ENCODE data around the gene SMCHD1.

The SMCHD1 gene

DNA sequence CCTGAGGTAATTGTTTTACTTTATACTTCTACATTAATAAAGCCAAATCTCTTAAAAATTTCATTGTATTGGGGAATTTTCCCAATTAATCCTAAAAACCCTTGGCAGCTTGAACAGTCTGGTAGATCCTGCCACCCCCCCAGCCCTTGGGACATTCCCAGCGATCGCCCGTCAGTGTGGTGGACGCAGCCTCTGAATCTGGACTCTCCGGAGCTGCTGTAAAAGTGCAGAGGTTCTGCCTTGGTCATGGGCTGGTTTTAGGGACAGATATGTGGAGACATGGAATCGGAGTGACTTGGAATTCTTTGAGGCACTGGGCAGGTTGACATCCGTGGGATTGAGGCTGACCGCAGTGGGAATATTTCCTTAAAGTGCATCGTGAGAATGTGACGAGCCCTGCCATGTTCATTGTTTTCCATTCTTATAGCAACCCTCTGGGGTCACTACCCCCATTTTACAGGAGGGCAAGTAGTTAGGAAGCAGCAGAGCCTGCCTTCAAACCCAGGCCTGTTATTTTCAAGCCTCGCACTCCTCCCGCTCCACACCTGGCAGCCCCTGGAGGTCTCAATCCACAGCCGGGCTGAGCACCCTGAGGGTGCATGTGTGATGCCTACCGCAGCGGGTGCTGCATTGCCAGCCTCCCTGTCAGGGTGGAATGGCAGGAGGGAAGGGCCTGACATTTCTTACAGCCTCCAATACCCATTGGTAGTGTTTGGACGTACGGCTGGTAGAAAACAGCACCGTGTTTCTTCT lies 197.8 kb downstream of the SMCHD1 start:
- no peak for DNase-seq (ENCODE audit: low read depth)

- no peak for DNase-seq (ENCODE audit: low read depth)
Observed at GRCh38 chr18:2853926-2854664, 198.6 kb downstream of the SMCHD1 start.
